WI38 (cell line): Measurements from ENCODE around the gene DOP1A.

ENCODE experiments used
- H3K4me3 ChIP-seq: 2 replicates; pipeline ENCODE4 v1.5.1; 2011; ENCODE audit warnings: low read depth, mild to moderate bottlenecking, control low read depth, low read length
- TF ChIP-seq, protein P1 (sequence below): IDR thresholded peaks from 2 replicates; pipeline ENCODE4 v1.5.1; 2012; ENCODE audit warnings: low read depth, mild to moderate bottlenecking, control low read depth, low read length

The DOP1A gene

DNA sequence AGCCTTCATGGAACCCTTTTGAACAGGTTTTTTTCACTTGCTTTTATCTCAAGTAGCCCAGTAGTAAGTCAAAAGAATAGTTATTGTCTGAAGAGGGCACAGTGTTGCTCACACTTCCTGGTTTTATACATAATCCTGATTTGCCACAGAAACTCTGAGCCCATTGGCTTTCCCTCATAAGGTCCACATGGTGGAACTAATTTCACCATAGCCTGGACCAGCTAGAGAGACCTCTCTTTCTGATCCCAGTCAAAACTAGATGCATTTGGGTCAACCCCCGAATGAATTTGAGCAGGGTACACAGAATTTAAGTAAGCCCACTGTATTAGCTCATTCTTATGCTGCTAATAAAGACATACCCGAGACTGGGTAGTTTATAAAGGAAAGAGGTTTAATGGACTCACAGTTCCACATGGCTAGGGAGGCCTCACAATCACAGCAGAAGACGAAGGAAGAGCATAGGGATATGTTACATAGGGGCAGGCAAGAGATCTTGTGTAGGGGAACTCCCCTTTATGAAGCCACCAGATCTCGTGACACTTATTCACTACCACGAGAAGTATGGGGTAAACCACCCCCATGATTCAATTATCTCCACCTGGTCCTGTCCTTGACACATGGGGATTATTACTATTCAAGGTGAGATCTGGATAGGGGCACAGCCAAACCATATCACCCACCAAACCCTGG lies 131.8 kb downstream of the DOP1A start:
- no peak overlapping the region for H3K4me3 ChIP-seq
- TF ChIP-seq, protein P1, sequence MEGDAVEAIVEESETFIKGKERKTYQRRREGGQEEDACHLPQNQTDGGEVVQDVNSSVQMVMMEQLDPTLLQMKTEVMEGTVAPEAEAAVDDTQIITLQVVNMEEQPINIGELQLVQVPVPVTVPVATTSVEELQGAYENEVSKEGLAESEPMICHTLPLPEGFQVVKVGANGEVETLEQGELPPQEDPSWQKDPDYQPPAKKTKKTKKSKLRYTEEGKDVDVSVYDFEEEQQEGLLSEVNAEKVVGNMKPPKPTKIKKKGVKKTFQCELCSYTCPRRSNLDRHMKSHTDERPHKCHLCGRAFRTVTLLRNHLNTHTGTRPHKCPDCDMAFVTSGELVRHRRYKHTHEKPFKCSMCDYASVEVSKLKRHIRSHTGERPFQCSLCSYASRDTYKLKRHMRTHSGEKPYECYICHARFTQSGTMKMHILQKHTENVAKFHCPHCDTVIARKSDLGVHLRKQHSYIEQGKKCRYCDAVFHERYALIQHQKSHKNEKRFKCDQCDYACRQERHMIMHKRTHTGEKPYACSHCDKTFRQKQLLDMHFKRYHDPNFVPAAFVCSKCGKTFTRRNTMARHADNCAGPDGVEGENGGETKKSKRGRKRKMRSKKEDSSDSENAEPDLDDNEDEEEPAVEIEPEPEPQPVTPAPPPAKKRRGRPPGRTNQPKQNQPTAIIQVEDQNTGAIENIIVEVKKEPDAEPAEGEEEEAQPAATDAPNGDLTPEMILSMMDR, result no peak

DNA sequence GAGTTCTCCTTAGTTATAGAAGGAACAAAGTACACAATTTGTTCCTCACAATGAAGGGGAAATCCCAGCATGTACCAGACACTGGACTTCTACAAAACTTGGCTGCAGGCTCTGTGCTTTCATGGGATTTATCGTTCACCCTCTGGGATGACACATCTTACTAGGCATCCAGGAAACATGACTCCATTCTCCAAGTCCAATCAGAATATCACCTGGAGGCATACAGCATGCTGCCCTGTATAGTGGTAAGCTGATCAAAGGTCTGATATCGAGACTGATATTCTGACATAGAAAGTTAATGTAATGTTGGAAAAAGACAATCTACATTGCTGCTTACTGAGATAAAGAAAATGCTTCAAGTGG lies 132.4 kb downstream of the DOP1A start:
- H3K4me3 ChIP-seq, result no peak overlapping the region
- TF ChIP-seq, protein P1, result no peak

DNA sequence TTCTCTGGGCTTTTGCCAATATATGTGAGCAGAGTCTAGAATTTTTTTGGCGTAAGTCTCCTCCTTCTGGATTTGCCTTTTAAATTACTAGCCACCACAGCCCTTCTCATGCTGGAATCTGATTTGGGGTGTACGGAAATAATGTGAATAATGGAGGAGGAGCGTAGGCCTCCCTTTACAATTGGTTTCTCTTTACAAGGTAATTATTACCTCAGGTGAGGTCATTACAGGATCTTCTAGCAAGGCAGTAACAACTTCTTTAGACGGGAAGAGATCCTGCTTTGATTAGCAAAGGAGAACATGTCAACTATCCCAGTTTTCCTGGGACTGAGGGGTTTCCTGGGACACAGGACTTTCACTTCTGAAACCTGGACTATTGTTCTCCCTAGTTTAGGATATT lies 134.6 kb downstream of the DOP1A start:
- TF ChIP-seq, protein P1, result no peak
- no peak overlapping the region for H3K4me3 ChIP-seq

DNA sequence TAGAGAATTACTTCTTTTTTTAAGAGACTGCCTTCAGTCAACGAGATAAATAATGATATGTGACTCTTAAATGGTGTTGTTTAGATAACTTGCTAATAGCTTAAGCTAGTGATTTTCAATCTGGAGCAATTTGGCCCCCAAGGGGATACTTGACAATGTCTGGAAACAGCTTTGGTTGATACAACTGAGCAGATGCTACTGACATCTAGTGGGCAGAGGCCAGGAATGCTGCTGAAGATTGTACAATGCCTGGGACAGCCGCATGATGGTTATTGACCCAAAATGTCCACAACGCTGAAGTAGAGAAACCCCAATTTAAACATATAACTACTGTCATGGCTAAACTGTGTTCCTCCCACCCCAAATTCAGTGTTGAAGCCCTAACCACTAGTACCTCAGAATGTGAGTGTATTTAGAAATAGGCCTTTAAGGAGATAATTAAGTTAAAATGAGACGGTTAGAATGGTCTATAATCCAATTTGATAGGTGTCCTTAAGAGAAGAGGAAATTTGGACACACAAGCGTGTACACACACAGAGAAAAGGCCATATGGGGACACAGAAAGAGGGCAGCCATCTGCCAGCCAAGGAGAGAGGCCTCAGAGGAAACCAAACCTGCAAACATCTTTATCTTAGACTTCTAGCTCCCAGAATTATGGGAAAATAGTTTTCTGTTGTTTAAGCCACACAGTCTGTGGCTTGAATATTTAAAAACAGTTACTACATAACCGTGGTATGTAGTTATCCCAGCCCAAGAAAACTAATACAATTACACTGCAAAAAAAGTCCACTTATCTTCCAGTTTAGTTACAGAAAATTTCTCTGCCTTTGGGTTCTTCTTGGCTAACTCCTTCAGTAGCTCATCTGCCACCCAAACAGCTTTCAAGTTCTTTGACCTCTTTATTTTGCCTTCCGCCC lies 147.9 kb downstream of the DOP1A start:
- TF ChIP-seq, protein P1, result peak; percentile 90
- H3K4me3 ChIP-seq, result no peak overlapping the region

DNA sequence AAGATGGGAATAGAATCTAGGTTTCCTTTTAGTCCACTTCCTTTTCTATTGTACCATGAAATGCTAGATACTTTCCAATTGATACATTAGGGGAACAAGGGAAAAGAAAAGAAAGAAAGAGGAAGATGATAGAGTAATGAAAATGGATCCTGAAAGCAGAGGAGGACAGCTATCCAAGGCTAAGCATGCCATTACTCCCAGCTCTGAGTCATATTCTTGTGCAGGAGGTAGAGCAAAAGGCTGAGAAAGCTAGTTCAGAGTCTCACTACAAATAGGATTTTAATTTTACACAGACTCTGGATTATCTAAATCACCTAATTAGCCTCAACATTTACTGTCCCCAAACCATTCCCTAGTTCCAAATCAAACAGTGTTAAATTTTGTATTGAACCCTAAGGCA lies 149.3 kb downstream of the DOP1A start:
- TF ChIP-seq, protein P1, result no peak
- H3K4me3 ChIP-seq, result no peak overlapping the region
